HEK293T (cell line): ENCODE data around the gene CCL26.

ENCODE experiments used
- ARNT ChIP-seq: fragments of 450-650 bp; IDR thresholded peaks from 2 replicates; pipeline ENCODE4 v1.6.1; 2017; ENCODE audit warnings: mild to moderate bottlenecking
- ELF4 ChIP-seq: fragments of 450-650 bp; IDR thresholded peaks from 2 replicates; pipeline ENCODE4 v1.6.1; 2017; ENCODE audit warnings: antibody characterized with exemption
- FOXK2 ChIP-seq: fragments of 450-650 bp; IDR thresholded peaks from 2 replicates; pipeline ENCODE4 v1.6.1; 2016; ENCODE audit warnings: mild to moderate bottlenecking
- HDGF ChIP-seq: fragments of 450-650 bp; IDR thresholded peaks from 2 replicates; pipeline ENCODE4 v1.6.1; 2017; ENCODE audit warnings: antibody characterized with exemption, borderline replicate concordance
- L3MBTL2 ChIP-seq: fragments of 450-650 bp; conservative IDR thresholded peaks from 2 replicates; pipeline ENCODE4 v1.6.1; 2016; ENCODE audit warnings: mild to moderate bottlenecking
- LEF1 ChIP-seq: fragments of 450-650 bp; IDR thresholded peaks from 2 replicates; pipeline ENCODE4 v1.6.1; 2017; ENCODE audit warnings: mild to moderate bottlenecking, borderline replicate concordance
- NFRKB ChIP-seq: fragments of 450-650 bp; IDR thresholded peaks from 2 replicates; pipeline ENCODE4 v1.6.1; 2016; ENCODE audit warnings: mild to moderate bottlenecking, moderate library complexity
- PKNOX1 ChIP-seq: fragments of 450-650 bp; IDR thresholded peaks from 2 replicates; pipeline ENCODE4 v1.6.1; 2016
- SP1 ChIP-seq: fragments of 450-650 bp; IDR thresholded peaks from 2 replicates; pipeline ENCODE4 v1.6.1; 2017
- SUZ12 ChIP-seq: fragments of 450-650 bp; IDR thresholded peaks from 2 replicates; pipeline ENCODE4 v1.6.1; 2016; ENCODE audit warnings: mild to moderate bottlenecking

GRCh38 chr7:75771224-75771623, 787 bp downstream of the CCL26 start:
- no peak for TF ChIP-seq ELF4
- TF ChIP-seq SP1 = no peak
- no peak for TF ChIP-seq ARNT
- no peak for TF ChIP-seq FOXK2
- no peak for TF ChIP-seq NFRKB
- TF ChIP-seq PKNOX1 = no peak
- TF ChIP-seq L3MBTL2 = no peak
- TF ChIP-seq HDGF = no peak
- TF ChIP-seq LEF1 = no peak
- no peak for TF ChIP-seq SUZ12
